GM10847 (cell line): ENCODE results near the gene IDH1.

Experiments
- POLR2A ChIP-seq: IDR thresholded peaks from 2 replicates; pipeline ENCODE4 v1.6.1; 2011; ENCODE audit not compliant: insufficient read length; ENCODE audit errors: extremely low read depth

IDH1 gene

GRCh38 chr2:208266553-208266893 lies 11.7 kb upstream of the IDH1 start:
- TF ChIP-seq POLR2A: no peak

- TF ChIP-seq POLR2A: peak; percentile 59
These were observed 11.1 kb upstream of the IDH1 start, which contains the start of gene PIKFYVE for GRCh38 chr2:208265801-208266552. TSS of gene PIKFYVE (plus strand) at chr2:208266255. CDS start at chr2:208271520, 5,265 bp downstream.

GRCh38 chr2:208265371-208265800 lies 10.5 kb upstream of the IDH1 start:
- no peak for TF ChIP-seq POLR2A

GRCh38 chr2:208256192-208256782 lies 1.4 kb upstream of the IDH1 start:
- no peak for TF ChIP-seq POLR2A

GRCh38 chr2:208255557-208256106 lies 761 bp upstream of the IDH1 start:
- no peak for TF ChIP-seq POLR2A

GRCh38 chr2:208254118-208254870 lies 577 bp downstream of the IDH1 start:
- peak; percentile 19 for TF ChIP-seq POLR2A

GRCh38 chr2:208253600-208254117 lies 1.2 kb downstream of the IDH1 start:
- TF ChIP-seq POLR2A: no peak

- TF ChIP-seq POLR2A: no peak
These were observed 2.0 kb downstream of the IDH1 start for GRCh38 chr2:208252716-208253492.

- no peak for TF ChIP-seq POLR2A
These were observed 3.8 kb downstream of the IDH1 start for GRCh38 chr2:208251098-208251497.

GRCh38 chr2:208250388-208250787 lies 4.5 kb downstream of the IDH1 start:
- TF ChIP-seq POLR2A: no peak

GRCh38 chr2:208249296-208249695 lies 5.6 kb downstream of the IDH1 start:
- TF ChIP-seq POLR2A: no peak

- TF ChIP-seq POLR2A: no peak
These were observed 6.3 kb downstream of the IDH1 start for GRCh38 chr2:208248601-208249000.

- TF ChIP-seq POLR2A: no peak
These were observed 9.1 kb downstream of the IDH1 start for GRCh38 chr2:208245746-208246145.

- TF ChIP-seq POLR2A: no peak
These were observed 10.4 kb downstream of the IDH1 start for GRCh38 chr2:208244422-208244821.

- TF ChIP-seq POLR2A: no peak
These were observed 14.2 kb downstream of the IDH1 start for GRCh38 chr2:208240619-208241209.
